WERI-Rb-1 (cell line): ENCODE results near the gene DGLUCY.
"Not testable (repeated sequence)": the region's sequence is repeated elsewhere in the genome, so short reads cannot be mapped to it uniquely, and the experiment has no call there.

ENCODE experiments used
- DNase-seq: peaks from one replicate; pipeline ENCODE4 v3.0.0-alpha.2; 2020
- H3K27ac ChIP-seq: fragments of 250-450 bp; sonication (Bioruptor Pico); 2 replicates; pipeline ENCODE4 v1.5.1; 2020; ENCODE audit warnings: mild to moderate bottlenecking, moderate library complexity
- H3K27me3 ChIP-seq: fragments of 250-450 bp; sonication (Bioruptor Pico); 2 replicates; pipeline ENCODE4 v1.5.1; 2021; ENCODE audit warnings: mild to moderate bottlenecking, low read depth, moderate library complexity; ENCODE audit not compliant: insufficient read depth, severe bottlenecking
- H3K36me3 ChIP-seq: fragments of 250-450 bp; sonication (Bioruptor Pico); 2 replicates; pipeline ENCODE4 v1.5.1; 2020; ENCODE audit warnings: mild to moderate bottlenecking, moderate library complexity
- H3K4me3 ChIP-seq: 2 replicates; pipeline ENCODE4 v1.5.1; 2011; ENCODE audit warnings: low read depth, mild to moderate bottlenecking, control low read depth, low read length
- H3K9me3 ChIP-seq: fragments of 250-450 bp; sonication (Bioruptor Pico); 2 replicates; pipeline ENCODE4 v1.5.1; 2021; ENCODE audit warnings: mild to moderate bottlenecking, moderate library complexity; ENCODE audit not compliant: severe bottlenecking
- TF ChIP-seq, protein P1 (sequence below): IDR thresholded peaks from 2 replicates; pipeline ENCODE4 v1.5.1; 2011; ENCODE audit warnings: low read depth, mild to moderate bottlenecking, control low read depth, inconsistent platforms, low read length

Gene DGLUCY

DNA sequence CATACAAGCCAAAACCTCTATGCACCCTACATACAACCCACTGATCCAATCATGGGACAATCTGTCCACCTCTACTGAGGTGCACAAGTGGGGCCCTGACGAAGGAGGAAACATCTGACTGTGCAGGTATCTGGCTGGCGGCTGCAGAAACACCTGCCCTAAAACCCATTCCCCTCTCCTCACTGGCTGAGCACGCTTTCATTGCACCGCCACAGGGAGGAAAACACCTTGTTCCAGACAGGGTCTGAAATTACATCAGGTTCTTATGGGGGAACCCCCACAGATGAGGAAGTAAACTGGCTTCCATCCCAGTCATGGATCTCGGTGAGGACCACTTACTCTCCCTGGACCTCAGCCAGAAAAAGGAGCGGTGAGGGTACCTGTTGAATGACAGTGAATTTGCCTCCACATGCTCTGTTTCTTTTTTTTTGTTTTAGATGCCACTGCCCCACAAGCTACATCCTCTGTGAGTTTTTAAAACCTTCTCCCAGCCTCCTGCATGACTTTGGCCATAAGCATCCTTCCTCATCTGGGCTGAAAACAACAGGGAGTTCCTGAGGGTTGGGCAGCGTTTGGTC lies 23.8 kb upstream of the DGLUCY start:
- TF ChIP-seq, protein P1, sequence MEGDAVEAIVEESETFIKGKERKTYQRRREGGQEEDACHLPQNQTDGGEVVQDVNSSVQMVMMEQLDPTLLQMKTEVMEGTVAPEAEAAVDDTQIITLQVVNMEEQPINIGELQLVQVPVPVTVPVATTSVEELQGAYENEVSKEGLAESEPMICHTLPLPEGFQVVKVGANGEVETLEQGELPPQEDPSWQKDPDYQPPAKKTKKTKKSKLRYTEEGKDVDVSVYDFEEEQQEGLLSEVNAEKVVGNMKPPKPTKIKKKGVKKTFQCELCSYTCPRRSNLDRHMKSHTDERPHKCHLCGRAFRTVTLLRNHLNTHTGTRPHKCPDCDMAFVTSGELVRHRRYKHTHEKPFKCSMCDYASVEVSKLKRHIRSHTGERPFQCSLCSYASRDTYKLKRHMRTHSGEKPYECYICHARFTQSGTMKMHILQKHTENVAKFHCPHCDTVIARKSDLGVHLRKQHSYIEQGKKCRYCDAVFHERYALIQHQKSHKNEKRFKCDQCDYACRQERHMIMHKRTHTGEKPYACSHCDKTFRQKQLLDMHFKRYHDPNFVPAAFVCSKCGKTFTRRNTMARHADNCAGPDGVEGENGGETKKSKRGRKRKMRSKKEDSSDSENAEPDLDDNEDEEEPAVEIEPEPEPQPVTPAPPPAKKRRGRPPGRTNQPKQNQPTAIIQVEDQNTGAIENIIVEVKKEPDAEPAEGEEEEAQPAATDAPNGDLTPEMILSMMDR = no peak
- Histone ChIP-seq H3K27me3 (no peaks in the 10 kb centered on the region), H3K9me3 (no peaks in the 10 kb centered on the region), H3K36me3 (no peaks in the 10 kb centered on the region), H3K4me3 (no peak overlapping the region), H3K27ac (no peak overlapping the region)
- no peak for DNase-seq

DNA sequence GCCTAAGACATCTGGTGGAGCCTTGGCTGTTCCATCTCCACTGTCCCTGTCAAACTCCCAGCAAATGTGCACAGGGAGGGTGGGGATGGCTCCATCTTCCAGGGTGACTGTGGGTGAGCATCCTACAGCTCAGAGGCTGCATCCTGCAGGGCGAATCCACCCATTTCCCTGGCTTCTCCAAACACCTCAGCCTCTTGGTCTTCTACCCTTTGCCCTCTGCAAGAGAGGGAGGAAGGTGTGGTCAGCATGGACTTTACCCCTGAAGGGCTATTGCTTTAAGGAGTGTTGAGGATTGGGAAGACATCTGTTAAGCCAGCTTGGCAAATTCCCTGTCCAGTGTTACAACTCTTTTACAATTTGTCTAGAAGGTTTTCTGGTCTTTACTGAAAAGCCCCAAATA lies 23.1 kb upstream of the DGLUCY start:
- Histone ChIP-seq H3K4me3 (no peak overlapping the region), H3K27me3 (no peaks in the 10 kb centered on the region), H3K36me3 (no peaks in the 10 kb centered on the region), H3K9me3 (no peaks in the 10 kb centered on the region), H3K27ac (no peak overlapping the region)
- TF ChIP-seq, protein P1 = no peak
- DNase-seq = no peak

DNA sequence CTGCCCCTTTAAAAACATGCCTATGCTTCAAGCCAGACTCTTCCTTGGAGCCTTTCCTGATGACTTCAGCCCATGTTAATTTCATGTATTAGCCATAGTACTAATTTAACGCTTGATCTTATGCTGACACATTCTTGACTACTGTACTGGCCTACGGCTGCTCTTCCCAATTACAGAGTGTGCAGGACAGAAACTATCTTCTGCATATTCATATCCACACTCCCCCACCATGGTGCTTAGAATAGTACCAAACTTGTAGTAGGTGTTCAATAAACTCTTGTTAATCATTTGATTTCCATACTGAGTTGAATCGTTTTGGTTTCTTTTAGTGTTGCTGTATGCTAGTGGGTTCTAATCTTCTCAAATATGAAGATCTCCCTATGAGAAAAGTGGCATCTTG lies 21.8 kb upstream of the DGLUCY start:
- Histone ChIP-seq H3K4me3 (no peak overlapping the region), H3K36me3 (no peaks in the 10 kb centered on the region), H3K27me3 (no peaks in the 10 kb centered on the region), H3K9me3 (no peaks in the 10 kb centered on the region), H3K27ac (no peak overlapping the region)
- TF ChIP-seq, protein P1 = no peak
- DNase-seq = no peak

DNA sequence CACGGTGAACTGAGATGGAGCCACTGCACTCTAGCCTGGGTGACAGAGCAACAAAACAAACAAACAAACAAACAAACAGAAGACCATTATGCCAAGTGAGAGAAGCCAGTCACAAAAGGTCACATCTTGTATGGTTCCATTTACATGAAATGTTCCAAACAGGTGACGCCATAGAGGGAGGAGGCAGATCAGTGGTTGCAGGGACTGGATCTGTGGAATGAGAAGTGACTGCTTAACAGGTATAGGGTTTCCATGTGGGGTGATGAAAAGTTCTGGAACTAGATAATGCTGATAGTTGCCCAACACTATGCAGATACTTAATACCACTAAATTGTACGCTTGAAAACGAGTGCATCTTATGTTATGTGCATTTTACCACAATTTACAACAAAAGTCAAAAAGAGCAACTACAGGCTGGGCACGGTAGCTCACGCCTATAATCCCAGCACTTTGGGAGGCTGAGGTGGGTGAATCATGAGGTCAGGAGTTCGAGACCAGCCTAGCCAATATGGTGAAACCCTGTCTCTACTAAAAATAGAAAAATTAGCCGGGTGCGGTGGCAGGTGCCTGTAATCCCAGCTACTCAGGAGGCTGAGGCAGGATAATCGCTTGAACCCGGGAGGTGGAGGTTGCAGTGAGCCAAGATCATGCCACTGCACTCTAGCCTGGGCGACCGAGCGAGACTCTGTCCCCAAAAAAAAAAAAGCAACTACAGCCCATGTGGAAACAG lies 20.0 kb upstream of the DGLUCY start:
- not testable (repeated sequence) for DNase-seq, H3K27me3 ChIP-seq, H3K4me3 ChIP-seq, H3K27ac ChIP-seq, H3K36me3 ChIP-seq, H3K9me3 ChIP-seq

DNA sequence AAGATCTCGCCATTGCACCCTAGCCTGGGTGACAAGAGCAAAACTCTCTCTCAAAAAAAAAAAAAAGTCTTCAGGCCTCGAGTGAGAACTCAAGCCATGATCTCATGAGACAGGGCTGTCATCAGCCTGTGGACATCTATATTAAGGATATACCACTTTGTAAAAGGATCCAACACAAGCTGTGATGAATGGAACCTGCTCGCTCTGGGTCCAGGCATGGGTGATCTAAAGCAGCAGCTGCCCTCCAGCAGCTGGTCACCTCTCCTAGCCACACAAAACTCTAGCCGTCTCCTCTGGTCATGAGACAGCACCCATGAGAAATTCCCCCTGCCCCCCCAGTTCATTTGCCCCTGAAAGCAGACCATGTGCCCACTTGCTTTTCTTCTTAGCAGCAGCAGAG lies 19.1 kb upstream of the DGLUCY start:
- TF ChIP-seq, protein P1 = no peak
- DNase-seq = no peak
- H3K36me3 ChIP-seq = no peaks in the 10 kb centered on the region
- no peaks in the 10 kb centered on the region for H3K9me3 ChIP-seq
- no peak overlapping the region for H3K27ac ChIP-seq
- no peak overlapping the region for H3K4me3 ChIP-seq
- H3K27me3 ChIP-seq = no peaks in the 10 kb centered on the region

DNA sequence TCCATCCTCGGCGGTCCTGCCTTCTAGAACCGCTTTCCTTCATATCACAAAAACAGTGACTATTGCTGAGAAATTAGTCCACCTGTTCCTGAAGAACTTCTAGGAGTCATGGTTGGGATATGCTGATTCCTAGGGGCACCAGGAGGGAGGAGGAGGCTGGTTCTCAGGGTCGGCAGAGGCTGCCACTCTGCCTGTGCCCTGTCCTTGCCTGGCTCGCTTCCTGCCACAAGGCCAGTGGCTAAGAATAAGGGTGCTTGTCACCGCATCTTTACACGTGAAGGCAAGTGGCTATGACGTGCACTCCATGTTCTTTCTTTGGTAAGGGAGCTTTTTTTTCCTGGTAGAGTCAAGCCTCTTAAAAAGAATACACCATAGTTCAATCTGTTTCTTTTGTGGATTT lies 18.7 kb upstream of the DGLUCY start:
- Histone ChIP-seq H3K27ac (no peak overlapping the region), H3K27me3 (no peaks in the 10 kb centered on the region), H3K36me3 (no peaks in the 10 kb centered on the region), H3K9me3 (no peaks in the 10 kb centered on the region), H3K4me3 (no peak overlapping the region)
- TF ChIP-seq, protein P1 = no peak
- no peak for DNase-seq

DNA sequence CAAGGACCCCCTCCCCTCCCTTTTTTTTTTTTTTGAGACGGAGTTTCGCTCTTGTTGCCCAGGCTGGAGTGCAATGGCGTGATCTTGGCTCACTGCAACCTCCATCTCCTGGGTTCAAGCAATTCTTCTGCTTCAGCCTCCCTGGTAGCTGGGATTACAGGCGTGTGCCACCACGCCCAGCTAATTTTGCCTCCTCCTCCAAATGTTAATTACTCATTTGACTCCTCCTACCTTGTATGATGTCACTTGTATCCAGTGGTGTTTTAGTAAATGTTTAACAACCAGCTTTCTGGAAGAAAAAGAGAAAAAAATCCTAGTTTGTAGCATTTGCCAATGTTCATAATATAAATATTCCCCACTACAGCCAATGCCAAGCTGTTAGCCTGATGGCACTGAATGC lies 16.2 kb upstream of the DGLUCY start:
- not testable (repeated sequence) for DNase-seq, H3K4me3 ChIP-seq, H3K27ac ChIP-seq, H3K9me3 ChIP-seq, H3K36me3 ChIP-seq, H3K27me3 ChIP-seq
